Measurements from ENCODE around the gene RPS6KA2. TPM values are rescaled to one million over a fixed set of nuclear protein-coding genes. Genes with fewer than 3 reads are reported as not detected.
"Not testable (repeated sequence)": the region's sequence is repeated elsewhere in the genome, so short reads cannot be mapped to it uniquely, and the experiment has no call there.

Gene RPS6KA2
- total RNA-seq, 1 donor from 2014 or later, result 37.5 TPM

GRCh38 chr6:166584155-166584554 lies 42.9 kb downstream of the RPS6KA2 start:
- H3K36me3 Mint-ChIP-seq (ENCODE audit: insufficient read depth), result peaks cover under 1% of the 10 kb centered on the region

GRCh38 chr6:166583230-166583965 lies 43.7 kb downstream of the RPS6KA2 start:
- Mint-ChIP-seq H3K4me1 (ENCODE audit: low read depth) (no peaks in the 10 kb centered on the region), H3K27me3 (no peaks in the 10 kb centered on the region), H3K27ac (no peak overlapping the region), H3K4me3 (ENCODE audit: low read depth) (no peak overlapping the region), H3K36me3 (ENCODE audit: insufficient read depth) (peaks cover 7% of the 10 kb centered on the region), H3K9me3 (ENCODE audit: low read depth) (no peaks in the 10 kb centered on the region)
- TF ChIP-seq CTCF (IDR thresholded peaks at IDR 0.05; ENCODE audit: unreplicated experiment), result no peak
- DNase-seq (ENCODE audit: low spot score, unreplicated experiment), result no peak

More at GRCh38 chr6:166584155-166584554, 42.9 kb downstream of the RPS6KA2 start:
- no peak for TF ChIP-seq CTCF (IDR thresholded peaks at IDR 0.05; ENCODE audit: unreplicated experiment)
- Mint-ChIP-seq H3K9me3 (ENCODE audit: low read depth) (no peaks in the 10 kb centered on the region), H3K4me3 (ENCODE audit: low read depth) (no peak overlapping the region), H3K27ac (no peak overlapping the region), H3K4me1 (ENCODE audit: low read depth) (no peaks in the 10 kb centered on the region), H3K27me3 (no peaks in the 10 kb centered on the region)
- no peak for DNase-seq (ENCODE audit: low spot score, unreplicated experiment)

GRCh38 chr6:166582258-166582657 lies 44.8 kb downstream of the RPS6KA2 start:
- peaks cover 4% of the 10 kb centered on the region for H3K9me3 Mint-ChIP-seq (ENCODE audit: low read depth)
- H3K4me1 Mint-ChIP-seq (ENCODE audit: low read depth), result no peaks in the 10 kb centered on the region
- no peak overlapping the region for H3K4me3 Mint-ChIP-seq (ENCODE audit: low read depth)
- H3K27me3 Mint-ChIP-seq, result no peaks in the 10 kb centered on the region
- H3K36me3 Mint-ChIP-seq (ENCODE audit: insufficient read depth), result peaks cover 11% of the 10 kb centered on the region
- TF ChIP-seq CTCF (IDR thresholded peaks at IDR 0.05; ENCODE audit: unreplicated experiment), result no peak
- DNase-seq (ENCODE audit: low spot score, unreplicated experiment), result no peak
- H3K27ac Mint-ChIP-seq, result no peak overlapping the region

GRCh38 chr6:166581801-166582200 lies 45.2 kb downstream of the RPS6KA2 start:
- not testable (repeated sequence) for DNase-seq (ENCODE audit: low spot score, unreplicated experiment); H3K27ac Mint-ChIP-seq; H3K4me3 Mint-ChIP-seq (ENCODE audit: low read depth); H3K27me3 Mint-ChIP-seq; H3K4me1 Mint-ChIP-seq (ENCODE audit: low read depth); H3K9me3 Mint-ChIP-seq (ENCODE audit: low read depth)
- H3K36me3 Mint-ChIP-seq (ENCODE audit: insufficient read depth), result peaks cover 11% of the 10 kb centered on the region

GRCh38 chr6:166581091-166581511 lies 46.0 kb downstream of the RPS6KA2 start:
- Mint-ChIP-seq H3K27ac (no peak overlapping the region), H3K4me3 (ENCODE audit: low read depth) (no peak overlapping the region), H3K4me1 (ENCODE audit: low read depth) (no peaks in the 10 kb centered on the region), H3K27me3 (no peaks in the 10 kb centered on the region), H3K36me3 (ENCODE audit: insufficient read depth) (peaks cover 16% of the 10 kb centered on the region), H3K9me3 (ENCODE audit: low read depth) (peaks cover 8% of the 10 kb centered on the region)
- no peak for TF ChIP-seq CTCF (IDR thresholded peaks at IDR 0.05; ENCODE audit: unreplicated experiment)
- DNase-seq (ENCODE audit: low spot score, unreplicated experiment), result no peak
